ENCODE results near the gene RHEB.

GRCh38 chr7:151437159-151437553 lies 82.5 kb downstream of the RHEB start:
- no peak for TF ChIP-seq CTCF (IDR thresholded peaks at IDR 0.05)
- no peak for TF ChIP-seq GATA2 (CRISPR knock-in tag; IDR thresholded peaks at IDR 0.05)
- no peak for TF ChIP-seq EP300 (IDR thresholded peaks at IDR 0.05; ENCODE audit: borderline replicate concordance in 1 of 2, low read depth in 1 of 2, low read length in 1 of 2)
- no peak for TF ChIP-seq FOXM1 (IDR thresholded peaks at IDR 0.05; ENCODE audit: low read depth)
- no peak for TF ChIP-seq MXI1 (IDR thresholded peaks at IDR 0.05; ENCODE audit: low read depth, low read length)
- TF ChIP-seq POLR2AphosphoS5 (IDR thresholded peaks at IDR 0.05; ENCODE audit: low read depth, low read length), result no peak
- TF ChIP-seq USF2 (IDR thresholded peaks at IDR 0.05; ENCODE audit: borderline replicate concordance, low read depth, low read length), result no peak
- TF ChIP-seq JUND (IDR thresholded peaks at IDR 0.05), result no peak
- no peak for TF ChIP-seq MEF2A (IDR thresholded peaks at IDR 0.05; ENCODE audit: borderline replicate concordance, low read depth)
- TF ChIP-seq EZH2phosphoT487 (IDR thresholded peaks at IDR 0.05; ENCODE audit: borderline replicate concordance, low read depth), result no peak
